Measurements from ENCODE around the gene ARHGAP42.

- TF ChIP-seq EP300 (IDR thresholded peaks at IDR 0.05), result no peak
- no peak for TF ChIP-seq POLR2A (IDR thresholded peaks at IDR 0.05)
These were observed 324.8 kb downstream of the ARHGAP42 start for GRCh38 chr11:101011881-101012280.
